ENCODE measurements around the gene SNAP91. TPM values are rescaled to one million over a fixed set of nuclear protein-coding genes. Genes with fewer than 3 reads are reported as not detected.

Gene SNAP91
- total RNA-seq, 1 donor from 2014 or later, result 0.11 TPM

DNA sequence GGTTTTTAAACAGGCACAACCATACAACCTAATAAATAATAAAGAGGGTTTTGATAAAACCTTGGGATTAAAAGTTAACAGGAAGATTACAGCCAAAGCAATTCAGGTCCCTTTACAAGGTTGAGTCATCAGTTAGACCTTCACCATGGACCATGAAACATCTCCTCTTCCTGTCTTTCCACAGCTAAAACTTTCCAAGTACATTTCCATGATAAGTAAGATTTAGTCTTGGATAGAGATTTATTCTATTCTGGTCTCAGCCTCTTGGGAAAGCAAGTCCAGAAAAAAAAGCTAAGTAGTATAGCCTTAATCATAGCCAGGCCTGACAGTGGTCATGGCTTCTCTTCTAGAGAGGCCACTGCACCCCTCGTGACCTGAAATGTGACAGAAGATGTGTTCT, 199.5 kb downstream of the SNAP91 start:
- no peak for DNase-seq (ENCODE audit: extremely low spot score, unreplicated experiment)
- peaks cover 10% of the 10 kb centered on the region for H3K27me3 Mint-ChIP-seq (ENCODE audit: unreplicated experiment)
- H3K36me3 Mint-ChIP-seq (ENCODE audit: unreplicated experiment), result no peaks in the 10 kb centered on the region
- no peak for TF ChIP-seq CTCF (IDR thresholded peaks at IDR 0.05)
- H3K4me3 Mint-ChIP-seq (ENCODE audit: unreplicated experiment), result no peak overlapping the region
- no peak overlapping the region for H3K27ac Mint-ChIP-seq (ENCODE audit: unreplicated experiment)
- no peaks in the 10 kb centered on the region for H3K9me3 Mint-ChIP-seq (ENCODE audit: unreplicated experiment)
- H3K4me1 Mint-ChIP-seq (ENCODE audit: unreplicated experiment), result peaks cover 36% of the 10 kb centered on the region

DNA sequence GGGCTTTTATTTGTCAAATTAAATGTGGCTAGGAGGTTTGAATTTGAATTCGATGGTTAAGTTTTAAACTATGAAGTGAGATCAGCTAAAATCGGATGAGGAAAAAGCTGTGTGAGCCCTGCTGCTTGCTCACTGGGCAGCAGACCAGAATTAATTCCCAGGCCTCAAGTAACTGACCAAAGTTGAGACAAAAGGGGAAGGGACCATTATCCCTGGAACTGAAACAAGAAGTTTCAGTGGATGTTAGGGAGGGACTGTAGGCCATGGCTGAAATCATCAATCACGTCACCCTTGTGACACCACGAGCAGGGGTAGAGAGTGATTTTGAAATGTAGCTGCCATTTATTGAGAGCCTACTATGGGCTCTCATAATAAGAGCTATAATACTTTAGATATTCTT, 203.5 kb downstream of the SNAP91 start:
- no peak for DNase-seq (ENCODE audit: extremely low spot score, unreplicated experiment)
- Mint-ChIP-seq H3K4me1 (ENCODE audit: unreplicated experiment) (no peaks in the 10 kb centered on the region), H3K4me3 (ENCODE audit: unreplicated experiment) (no peak overlapping the region), H3K36me3 (ENCODE audit: unreplicated experiment) (no peaks in the 10 kb centered on the region), H3K27me3 (ENCODE audit: unreplicated experiment) (peaks cover 18% of the 10 kb centered on the region), H3K9me3 (ENCODE audit: unreplicated experiment) (no peaks in the 10 kb centered on the region), H3K27ac (ENCODE audit: unreplicated experiment) (no peak overlapping the region)
- TF ChIP-seq CTCF (IDR thresholded peaks at IDR 0.05), result no peak

Other genes with a start within 250 kb of the SNAP91 start
- gene PRSS35, start 196.6 kb downstream of the SNAP91 start, total RNA-seq, result 24.5 and 26.5 TPM in 2 replicates
- gene RIPPLY2, start 144.3 kb upstream of the SNAP91 start, total RNA-seq, result not detected in 2 replicates
- gene CYB5R4, start 150.6 kb upstream of the SNAP91 start, total RNA-seq, result 10.9 and 11.4 TPM in 2 replicates

Data from osteocyte (in vitro differentiated cells).